RPMI7951 (cell line): Measurements from ENCODE around the gene NECTIN4. TPM values are rescaled to one million over a fixed set of nuclear protein-coding genes. Genes with fewer than 3 reads are reported as not detected.
A peak's percentile ranks its signal among the peaks of the same experiment; 100 is the strongest.

Source experiments
- DNase-seq: peaks from one replicate; pipeline ENCODE4 v3.0.0-alpha.2; 2012; ENCODE audit warnings: low read depth
- total RNA-seq: library from RNA; depleted of rRNA; stranded (reverse); fragments of >200 nt; shearing (Covaris generic); gene quantifications from 2 replicates; pipeline ENCODE4 v1.2.3, GENCODE V29; 2014

The NECTIN4 gene
- total RNA-seq, 1 experiment from 2014 or later, result not detected

- DNase-seq, result no peak
Measured at GRCh38 chr1:161111527-161111926, 22.2 kb upstream of the NECTIN4 start.

GRCh38 chr1:161111117-161111516, 21.8 kb upstream of the NECTIN4 start:
- no peak for DNase-seq

GRCh38 chr1:161106431-161106830, 17.1 kb upstream of the NECTIN4 start:
- DNase-seq, result no peak

- DNase-seq, result no peak
Measured at GRCh38 chr1:161100556-161100955, 11.2 kb upstream of the NECTIN4 start.

- DNase-seq, result no peak
Measured at GRCh38 chr1:161099090-161099802, 9.9 kb upstream of the NECTIN4 start.

- no peak for DNase-seq
Measured at GRCh38 chr1:161098210-161099068, 9.1 kb upstream of the NECTIN4 start, which contains the start of gene KLHDC9. TSS of gene KLHDC9 (plus strand) at chr1:161098361. CDS start at chr1:161098536, 175 bp downstream.

GRCh38 chr1:161096530-161096929, 7.2 kb upstream of the NECTIN4 start:
- peak; percentile 53 for DNase-seq

GRCh38 chr1:161096015-161096414, 6.7 kb upstream of the NECTIN4 start:
- no peak for DNase-seq

- no peak for DNase-seq
Measured at GRCh38 chr1:161095230-161095629, 5.9 kb upstream of the NECTIN4 start.

- DNase-seq, result no peak
Measured at GRCh38 chr1:161094481-161094880, 5.1 kb upstream of the NECTIN4 start.

- peak; percentile 40 for DNase-seq
Measured at GRCh38 chr1:161092621-161093028, 3.3 kb upstream of the NECTIN4 start.

- DNase-seq, result no peak
Measured at GRCh38 chr1:161091796-161092507, 2.6 kb upstream of the NECTIN4 start.

- no peak for DNase-seq
Measured at GRCh38 chr1:161091093-161091492, 1.7 kb upstream of the NECTIN4 start.

GRCh38 chr1:161090617-161091016, 1.3 kb upstream of the NECTIN4 start:
- DNase-seq, result no peak

GRCh38 chr1:161089938-161090337, 580 bp upstream of the NECTIN4 start:
- no peak for DNase-seq

- DNase-seq, result no peak
Measured at GRCh38 chr1:161088587-161089110, 709 bp downstream of the NECTIN4 start.

- DNase-seq, result no peak
Measured at GRCh38 chr1:161086457-161086856, 2.9 kb downstream of the NECTIN4 start.

- DNase-seq, result peak; percentile 63
Measured at GRCh38 chr1:161085165-161085564, 4.2 kb downstream of the NECTIN4 start.

- DNase-seq, result no peak
Measured at GRCh38 chr1:161084597-161084988, 4.8 kb downstream of the NECTIN4 start.

GRCh38 chr1:161083748-161084596, 5.4 kb downstream of the NECTIN4 start:
- DNase-seq, result no peak
